ENCODE measurements around the gene SH3RF3. TPM values are rescaled to one million over a fixed set of nuclear protein-coding genes. Genes with fewer than 3 reads are reported as not detected.
A peak's percentile ranks its signal among the peaks of the same experiment; 100 is the strongest.

The SH3RF3 gene
- total RNA-seq, 6 donors from 2014 or later, result 4.1 to 21.0 (median 8.0) TPM

DNA sequence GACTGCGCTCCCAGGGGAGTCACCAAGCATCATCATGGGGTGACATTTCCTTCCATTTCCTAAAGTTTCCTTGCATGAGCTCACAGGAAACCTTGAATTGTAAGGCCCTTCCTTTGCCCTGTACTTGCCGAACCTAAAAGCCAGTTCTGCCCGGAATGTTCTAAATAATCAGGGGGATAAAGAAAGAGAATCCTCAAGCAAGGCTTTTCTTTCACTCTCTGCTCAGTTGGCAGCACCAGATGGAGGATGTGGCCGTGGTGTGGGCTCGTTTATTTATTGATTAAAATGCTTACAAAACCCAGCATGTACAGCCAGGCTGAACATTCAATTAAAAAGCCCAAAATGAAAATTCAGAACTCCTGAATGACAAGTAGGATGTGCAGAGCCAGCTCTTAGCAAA lies 170.5 kb downstream of the SH3RF3 start:
- DNase-seq, result no peak
- H3K4me3 ChIP-seq, result no peak overlapping the region
- TF ChIP-seq POLR2AphosphoS5 (IDR thresholded peaks at IDR 0.05) (no peak), EP300 (IDR thresholded peaks at IDR 0.05) (peak in 1 of 4 donors; percentile 30), CTCF (IDR thresholded peaks at IDR 0.05) (no peak), POLR2A (IDR thresholded peaks at IDR 0.05) (no peak)
- no peaks in the 10 kb centered on the region for H3K9me3 ChIP-seq
- no peak for ATAC-seq (ENCODE audit: low FRiP score in 2 of 2)
- peak overlapping the region in 3 of 4 donors; percentile 40 to 57 (median 57) for H3K27ac ChIP-seq
- WGBS, 2 donors, result 47 to 71% methylated on average over 5 of the region's 5 CpGs
- peaks cover 6 to 20% (median 11%) of the 10 kb centered on the region in 4 donors for H3K4me1 ChIP-seq
- H3K27me3 ChIP-seq, result no peaks in the 10 kb centered on the region
- H3K36me3 ChIP-seq, result no peaks in the 10 kb centered on the region

- no peak overlapping the region for H3K4me3 ChIP-seq
- DNase-seq (no peak), ATAC-seq (ENCODE audit: low FRiP score in 2 of 2) (no peak)
- no peaks in the 10 kb centered on the region for H3K27me3 ChIP-seq
- 57 to 65% methylated on average over 3 of the region's 3 CpGs for WGBS, 2 donors
- H3K36me3 ChIP-seq, result no peaks in the 10 kb centered on the region
- H3K9me3 ChIP-seq, result no peaks in the 10 kb centered on the region
- TF ChIP-seq EP300 (IDR thresholded peaks at IDR 0.05) (no peak), CTCF (IDR thresholded peaks at IDR 0.05) (no peak), POLR2A (IDR thresholded peaks at IDR 0.05) (no peak), POLR2AphosphoS5 (IDR thresholded peaks at IDR 0.05) (no peak)
- peaks cover 9 to 26% (median 13%) of the 10 kb centered on the region in 4 donors for H3K4me1 ChIP-seq
- peak overlapping the region in 3 of 4 donors; percentile 12 to 57 (median 57) for H3K27ac ChIP-seq
These were observed 171.6 kb downstream of the SH3RF3 start for GRCh38 chr2:109300582-109300981.

DNA sequence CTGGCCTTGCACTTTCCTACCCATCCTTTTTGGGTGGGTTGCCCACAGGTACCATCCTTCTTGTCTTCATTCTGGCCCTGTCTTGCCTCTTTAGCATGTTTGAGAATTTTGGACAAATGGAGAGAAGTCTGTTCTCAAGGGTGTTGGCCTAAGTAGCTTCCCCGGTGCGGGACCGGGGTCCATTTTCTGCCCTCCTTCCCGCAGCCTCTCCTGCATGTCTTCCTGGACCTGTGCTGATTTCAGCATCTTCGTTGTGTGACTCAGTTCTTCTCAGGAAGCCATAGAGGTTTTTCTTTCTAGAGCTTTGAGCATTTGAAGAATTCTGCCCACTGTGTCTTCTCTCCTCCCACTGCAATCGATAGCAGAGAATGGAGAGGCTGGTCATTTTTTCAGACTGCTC lies 172.7 kb downstream of the SH3RF3 start:
- WGBS, 2 donors, result 92 to 100% methylated on average over 6 of the region's 6 CpGs
- no peaks in the 10 kb centered on the region for H3K36me3 ChIP-seq
- TF ChIP-seq POLR2AphosphoS5 (IDR thresholded peaks at IDR 0.05) (no peak), POLR2A (IDR thresholded peaks at IDR 0.05) (no peak), EP300 (IDR thresholded peaks at IDR 0.05) (no peak), CTCF (IDR thresholded peaks at IDR 0.05) (no peak)
- H3K4me1 ChIP-seq, result peaks cover 9 to 26% (median 13%) of the 10 kb centered on the region in 4 donors
- ATAC-seq (ENCODE audit: low FRiP score in 2 of 2) (no peak), DNase-seq (no peak)
- H3K9me3 ChIP-seq, result no peaks in the 10 kb centered on the region
- H3K4me3 ChIP-seq, result no peak overlapping the region
- H3K27ac ChIP-seq, result no peak overlapping the region
- H3K27me3 ChIP-seq, result no peaks in the 10 kb centered on the region

- DNase-seq (no peak), ATAC-seq (ENCODE audit: low FRiP score in 2 of 2) (no peak)
- H3K36me3 ChIP-seq, result no peaks in the 10 kb centered on the region
- H3K27ac ChIP-seq, result no peak overlapping the region
- H3K9me3 ChIP-seq, result no peaks in the 10 kb centered on the region
- WGBS, 2 donors, result 89 to 97% methylated on average over 6 of the region's 6 CpGs
- H3K4me1 ChIP-seq, result peaks cover 9 to 26% (median 13%) of the 10 kb centered on the region in 4 donors
- TF ChIP-seq EP300 (IDR thresholded peaks at IDR 0.05), result no peak
- TF ChIP-seq POLR2AphosphoS5 (IDR thresholded peaks at IDR 0.05), result no peak
- no peak for TF ChIP-seq CTCF (IDR thresholded peaks at IDR 0.05)
- TF ChIP-seq POLR2A (IDR thresholded peaks at IDR 0.05), result no peak
- no peak overlapping the region for H3K4me3 ChIP-seq
- no peaks in the 10 kb centered on the region for H3K27me3 ChIP-seq
These were observed 173.3 kb downstream of the SH3RF3 start for GRCh38 chr2:109302319-109302718.

DNA sequence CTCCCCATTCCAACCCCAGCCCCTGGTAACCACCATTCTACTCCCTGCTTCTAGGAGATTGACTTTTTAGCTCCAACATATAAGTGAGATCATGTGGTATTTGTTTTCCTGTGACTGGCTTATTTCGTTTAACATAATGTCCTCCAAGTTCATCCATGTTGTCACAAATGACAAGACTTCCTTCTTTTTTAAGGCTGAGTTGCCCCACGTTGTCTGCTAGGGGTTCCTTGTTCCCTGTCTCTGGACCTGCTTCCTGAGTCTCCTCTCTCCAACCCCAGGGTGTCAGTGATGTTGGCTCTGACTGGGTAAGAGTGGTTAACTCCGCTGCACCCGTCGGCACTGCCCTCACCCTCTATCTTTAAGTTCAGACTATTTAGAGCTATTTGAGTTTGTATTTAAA lies 175.2 kb downstream of the SH3RF3 start:
- Histone ChIP-seq H3K9me3 (no peaks in the 10 kb centered on the region), H3K4me3 (no peak overlapping the region), H3K27ac (no peak overlapping the region), H3K36me3 (no peaks in the 10 kb centered on the region), H3K27me3 (no peaks in the 10 kb centered on the region), H3K4me1 (peaks cover 9 to 20% (median 13%) of the 10 kb centered on the region in 4 donors)
- DNase-seq (no peak), ATAC-seq (ENCODE audit: low FRiP score in 2 of 2) (peak in 1 of 2 donors; percentile 24)
- no peak for TF ChIP-seq CTCF (IDR thresholded peaks at IDR 0.05)
- TF ChIP-seq POLR2A (IDR thresholded peaks at IDR 0.05), result no peak
- TF ChIP-seq POLR2AphosphoS5 (IDR thresholded peaks at IDR 0.05), result no peak
- no peak for TF ChIP-seq EP300 (IDR thresholded peaks at IDR 0.05)
- 63 to 65% methylated on average over 5 of the region's 5 CpGs for WGBS, 2 donors

Data from upper lobe of left lung (tissue), 6 donors.